GM18520 (cell line): Measurements from ENCODE around the gene C10orf95.
"Not testable (repeated sequence)": the region's sequence is repeated elsewhere in the genome, so short reads cannot be mapped to it uniquely, and the experiment has no call there.

Experiments used
- ATAC-seq: cut with Tn5 transposase; IDR thresholded peaks from one replicate; pipeline ENCODE4 v1.9.1; 2021; ENCODE audit not compliant: unreplicated experiment

C10orf95 gene

GRCh38 chr10:102465466-102465865 lies 14.1 kb upstream of the C10orf95 start:
- no peak for ATAC-seq

GRCh38 chr10:102463983-102464382 lies 12.6 kb upstream of the C10orf95 start:
- ATAC-seq: no peak

- ATAC-seq: no peak
Observed at GRCh38 chr10:102462512-102463054, 11.2 kb upstream of the C10orf95 start.

GRCh38 chr10:102461187-102462054 lies 10.1 kb upstream of the C10orf95 start:
- peak; percentile 90 for ATAC-seq

- ATAC-seq: peak; percentile 5
Observed at GRCh38 chr10:102460836-102461186, 9.5 kb upstream of the C10orf95 start.

- ATAC-seq: no peak
Observed at GRCh38 chr10:102458656-102459055, 7.3 kb upstream of the C10orf95 start.

GRCh38 chr10:102457591-102458150 lies 6.3 kb upstream of the C10orf95 start:
- no peak for ATAC-seq

GRCh38 chr10:102455893-102456471 lies 4.6 kb upstream of the C10orf95 start:
- no peak for ATAC-seq

GRCh38 chr10:102454662-102455487 lies 3.5 kb upstream of the C10orf95 start:
- ATAC-seq: not testable (repeated sequence)

GRCh38 chr10:102453502-102453901 lies 2.2 kb upstream of the C10orf95 start:
- ATAC-seq: no peak

GRCh38 chr10:102452672-102453340 lies 1.5 kb upstream of the C10orf95 start:
- ATAC-seq: no peak

GRCh38 chr10:102450374-102451104 lies 804 bp downstream of the C10orf95 start:
- ATAC-seq: peak; percentile 74

GRCh38 chr10:102450124-102450373 lies 1.3 kb downstream of the C10orf95 start:
- no peak for ATAC-seq

GRCh38 chr10:102449321-102450123 lies 1.8 kb downstream of the C10orf95 start:
- ATAC-seq: peak; percentile 37

- ATAC-seq: no peak
Observed at GRCh38 chr10:102444851-102445250, 6.5 kb downstream of the C10orf95 start.

GRCh38 chr10:102438374-102438773 lies 13.0 kb downstream of the C10orf95 start:
- ATAC-seq: no peak

GRCh38 chr10:102437515-102437914 lies 13.8 kb downstream of the C10orf95 start:
- no peak for ATAC-seq

- ATAC-seq: no peak
Observed at GRCh38 chr10:102436312-102436711, 15.0 kb downstream of the C10orf95 start.

- no peak for ATAC-seq
Observed at GRCh38 chr10:102435529-102436233, 15.7 kb downstream of the C10orf95 start.
